Activated gamma-delta T cell (primary cell): ENCODE results near the gene HSD17B4.
A peak's percentile ranks its signal among the peaks of the same experiment; 100 is the strongest.
"Not testable (repeated sequence)": the region's sequence is repeated elsewhere in the genome, so short reads cannot be mapped to it uniquely, and the experiment has no call there.

Source experiments
- DNase-seq: peaks from one replicate; lab custom pipeline; 2025; lab: John Stamatoyannopoulos, UW
- total RNA-seq, 2 donors: gene quantifications; one replicate each; lab custom pipeline; 2026; lab: John Stamatoyannopoulos, UW

HSD17B4 gene
- 91.9 to 95.0 reads per million in 2 donors for total RNA-seq

- peak; percentile 66 for DNase-seq
Observed at GRCh38 chr5:119452373-119453039, at the start of gene HSD17B4. TSS of gene HSD17B4 (plus strand) at chr5:119452497. CDS start at chr5:119452576, 79 bp downstream.

- DNase-seq: no peak
Observed at GRCh38 chr5:119402555-119402954, 49.7 kb upstream of the HSD17B4 start.

- no peak for DNase-seq
Observed at GRCh38 chr5:119404033-119404432, 48.3 kb upstream of the HSD17B4 start.

- DNase-seq: no peak
Observed at GRCh38 chr5:119405419-119405818, 46.9 kb upstream of the HSD17B4 start.

- DNase-seq: no peak
Observed at GRCh38 chr5:119406551-119407110, 45.7 kb upstream of the HSD17B4 start.

- no peak for DNase-seq
Observed at GRCh38 chr5:119409235-119409815, 43.0 kb upstream of the HSD17B4 start.

- no peak for DNase-seq
Observed at GRCh38 chr5:119410448-119411159, 41.7 kb upstream of the HSD17B4 start.

- no peak for DNase-seq
Observed at GRCh38 chr5:119411361-119412278, 40.7 kb upstream of the HSD17B4 start.

GRCh38 chr5:119412279-119413227 lies 39.7 kb upstream of the HSD17B4 start:
- no peak for DNase-seq

- not testable (repeated sequence) for DNase-seq
Observed at GRCh38 chr5:119414124-119414734, 38.1 kb upstream of the HSD17B4 start.

DNA sequence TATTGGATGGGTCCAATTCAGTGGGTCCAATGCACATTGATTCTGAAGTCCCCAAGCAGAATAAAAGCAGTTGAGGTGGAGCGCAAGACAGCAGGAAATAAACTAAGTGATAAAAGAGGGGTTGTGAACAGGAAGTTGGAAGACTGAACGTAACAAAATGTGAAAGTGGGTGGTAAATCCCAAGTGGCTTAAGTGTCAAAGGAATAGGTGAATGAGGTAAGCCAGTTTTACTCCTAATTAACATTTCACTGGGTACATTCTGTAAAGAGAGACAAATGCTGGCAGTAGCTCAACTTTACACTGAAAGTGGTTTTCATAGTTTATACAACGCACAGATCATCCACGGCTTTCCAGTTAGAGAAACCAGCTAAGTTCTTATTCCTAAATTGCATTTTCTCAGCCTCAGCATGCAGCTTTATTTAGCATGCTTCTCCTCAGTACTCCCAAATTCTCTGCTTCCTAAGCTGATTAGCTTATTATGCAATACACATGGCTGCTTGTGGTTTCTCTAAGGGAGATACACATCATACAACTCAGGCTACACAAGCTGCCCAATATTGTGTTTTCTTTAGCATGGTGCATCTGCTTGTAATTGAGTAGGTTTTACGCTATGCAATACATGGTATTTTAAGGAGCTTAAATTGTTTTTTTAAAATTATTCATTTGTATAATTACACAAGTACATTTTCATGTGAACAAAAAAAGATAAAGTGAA lies 34.2 kb upstream of the HSD17B4 start:
- DNase-seq: no peak

GRCh38 chr5:119418606-119419100 lies 33.6 kb upstream of the HSD17B4 start:
- no peak for DNase-seq

DNA sequence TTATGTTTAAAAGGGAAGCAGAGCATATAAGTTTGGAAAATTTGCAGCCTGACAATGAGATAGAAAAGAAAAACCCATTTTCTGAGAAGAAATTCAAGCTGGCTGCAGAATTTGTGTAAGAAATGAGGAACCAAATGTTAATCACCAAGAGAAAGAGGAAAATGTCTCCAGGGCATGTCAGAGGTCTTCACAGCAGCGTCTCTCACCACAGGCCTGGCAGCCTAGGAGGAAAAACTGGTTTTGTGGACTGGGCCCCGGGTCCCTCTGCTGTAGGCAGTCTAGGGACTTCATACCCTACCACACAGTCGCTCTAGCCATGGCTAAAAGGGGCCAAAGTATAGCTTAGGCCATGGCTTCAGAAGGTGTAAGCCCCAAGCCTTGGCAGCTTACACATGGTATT lies 32.1 kb upstream of the HSD17B4 start:
- DNase-seq: no peak

DNA sequence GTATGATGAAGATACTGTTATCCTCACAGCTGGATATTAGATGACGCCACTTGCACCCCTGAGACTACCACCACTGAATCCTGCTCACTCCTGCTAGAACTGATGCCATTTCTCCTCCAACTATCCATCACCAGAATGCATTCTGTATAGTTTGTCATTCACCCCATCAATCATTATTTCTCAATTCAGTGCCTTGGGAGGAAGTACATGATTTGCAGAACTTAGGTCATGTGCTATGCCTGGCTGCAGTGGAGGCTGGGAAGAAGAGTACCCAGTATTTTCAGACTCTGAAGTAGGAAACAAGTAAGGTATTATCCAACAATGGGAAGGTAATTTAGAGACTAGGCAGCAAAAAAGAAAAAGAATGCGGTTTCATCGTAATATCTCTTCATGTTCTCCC lies 26.2 kb upstream of the HSD17B4 start:
- no peak for DNase-seq

- no peak for DNase-seq
Observed at GRCh38 chr5:119427060-119427459, 25.2 kb upstream of the HSD17B4 start.

- DNase-seq: not testable (repeated sequence)
Observed at GRCh38 chr5:119427596-119427995, 24.7 kb upstream of the HSD17B4 start.

DNA sequence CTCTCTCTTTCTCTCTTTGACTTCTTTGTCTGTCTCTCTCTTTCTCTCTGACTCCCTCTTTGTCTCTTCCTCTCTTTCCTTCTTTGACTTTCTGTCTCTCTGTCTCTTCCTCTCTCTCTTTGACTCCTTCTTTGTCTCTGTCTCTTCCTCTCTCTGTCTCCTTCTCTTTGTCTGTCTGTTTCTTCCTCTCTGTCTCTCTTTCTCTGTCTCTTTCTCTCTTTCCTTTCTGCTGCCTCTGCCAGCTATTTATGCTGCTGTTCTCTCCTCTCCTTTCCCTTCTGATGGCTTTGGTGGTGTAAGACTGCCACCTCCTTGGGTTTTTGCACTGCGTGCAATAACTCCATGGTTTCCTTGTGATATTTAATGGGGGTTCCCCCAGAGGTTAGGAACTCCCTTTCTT lies 24.1 kb upstream of the HSD17B4 start:
- not testable (repeated sequence) for DNase-seq

GRCh38 chr5:119428574-119428973 lies 23.7 kb upstream of the HSD17B4 start:
- not testable (repeated sequence) for DNase-seq

- DNase-seq: not testable (repeated sequence)
Observed at GRCh38 chr5:119432674-119433237, 19.5 kb upstream of the HSD17B4 start.
